Neural cell (in vitro differentiated cells): ENCODE results near the gene MLIP.

Source experiments
- CTCF ChIP-seq: fragments of 450-650 bp; IDR thresholded peaks from 2 replicates; pipeline ENCODE4 v1.5.1; 2014; ENCODE audit warnings: antibody characterized with exemption, mild to moderate bottlenecking, moderate library complexity; ENCODE audit not compliant: poor library complexity, severe bottlenecking
- EP300 ChIP-seq: fragments of 450-650 bp; conservative IDR thresholded peaks from 2 replicates; pipeline ENCODE4 v1.6.1; 2014; ENCODE audit warnings: antibody characterized with exemption, mild to moderate bottlenecking, moderate library complexity; ENCODE audit not compliant: poor library complexity, severe bottlenecking
- EZH2 ChIP-seq: fragments of 200-600, 300-800 bp; shearing (Covaris generic), sonication (generic); IDR thresholded peaks from 2 replicates; pipeline ENCODE4 v1.6.1; 2014; ENCODE audit warnings: antibody characterized with exemption, low read length, borderline replicate concordance, mild to moderate bottlenecking; ENCODE audit not compliant: insufficient read depth, poor library complexity, severe bottlenecking
- MXI1 ChIP-seq: fragments of 450-650 bp; conservative IDR thresholded peaks from 2 replicates; pipeline ENCODE4 v1.6.1; 2014; ENCODE audit warnings: antibody characterized with exemption, mild to moderate bottlenecking; ENCODE audit not compliant: poor library complexity, severe bottlenecking
- POLR2AphosphoS5 ChIP-seq: IDR thresholded peaks from 2 replicates; pipeline ENCODE4 v1.6.1; 2012
- RAD21 ChIP-seq: fragments of 450-650 bp; conservative IDR thresholded peaks from 2 replicates; pipeline ENCODE4 v1.6.1; 2014; ENCODE audit warnings: antibody characterized with exemption, mild to moderate bottlenecking, moderate library complexity
- REST ChIP-seq: IDR thresholded peaks from 2 replicates; pipeline ENCODE4 v1.6.1; 2012; ENCODE audit warnings: borderline replicate concordance
- TAF1 ChIP-seq: IDR thresholded peaks from 2 replicates; pipeline ENCODE4 v1.6.1; 2012; ENCODE audit warnings: low read depth

GRCh38 chr6:54266400-54266923, 155.2 kb downstream of the MLIP start:
- TF ChIP-seq POLR2AphosphoS5: no peak
- no peak for TF ChIP-seq EP300
- no peak for TF ChIP-seq CTCF
- TF ChIP-seq REST: no peak
- no peak for TF ChIP-seq TAF1
- no peak for TF ChIP-seq EZH2
- TF ChIP-seq RAD21: no peak
- TF ChIP-seq MXI1: no peak
